Right lobe of liver (tissue), 6 donors: ENCODE data around the gene UBE2F. TPM values are rescaled to one million over a fixed set of nuclear protein-coding genes. Genes with fewer than 3 reads are reported as not detected.

Experiments used
- ATAC-seq, 4 donors: fragments of 200-7000 bp; cut with Tn5 transposase; one replicate each; pipeline ENCODE4 v1.9.1; 2020; ENCODE audit warnings: mild to moderate bottlenecking in 4 of 4, moderate library complexity in 4 of 4
- DNase-seq, 3 donors: peaks; one replicate each; pipeline ENCODE4 v3.0.0-alpha.2; 2020
- H3K27ac ChIP-seq, 3 donors: fragments of 200-600 bp; one replicate each; pipeline ENCODE4 v1.8.0; 2022
- H3K27me3 ChIP-seq, 2 donors: fragments of 200-600 bp; one replicate each; pipeline ENCODE4 v1.8.0; 2022
- H3K36me3 ChIP-seq, 4 donors: fragments of 200-600 bp; sonication (generic) in 1 of 4; one replicate each; pipeline versions ENCODE4 v1.5.1 to v1.8.0; 2017 to 2022; ENCODE audit warnings: control low read depth in 1 of 4
- H3K4me1 ChIP-seq, 4 donors: fragments of 200-600 bp; sonication (generic) in 1 of 4; one replicate each; pipeline versions ENCODE4 v1.5.1 to v1.8.0; 2017 to 2022; ENCODE audit warnings: control low read depth in 1 of 4
- H3K4me3 ChIP-seq, 3 donors: fragments of 200-600 bp; one replicate each; pipeline ENCODE4 v1.8.0; 2022
- H3K9me3 ChIP-seq, 4 donors: fragments of 200-600 bp; sonication (generic) in 1 of 4; one replicate each; pipeline versions ENCODE4 v1.5.1 to v1.8.0; 2017 to 2022; ENCODE audit warnings: control low read depth in 1 of 4
- CTCF ChIP-seq, 4 donors: fragments of 200-600 bp in 3 of 4; fragments of 450-650 bp in 1 of 4; IDR thresholded peaks; one replicate each; pipeline versions ENCODE4 v1.5.1 to v1.8.0; 2016 to 2022; ENCODE audit warnings: antibody characterized with exemption in 4 of 4, mild to moderate bottlenecking in 2 of 4
- POLR2A ChIP-seq: fragments of 450-650 bp; IDR thresholded peaks from one replicate; pipeline ENCODE4 v1.6.1; 2017; ENCODE audit warnings: antibody characterized with exemption, mild to moderate bottlenecking
- WGBS: methylation state at CpG from one replicate; pipeline ENCODE4 v1.1.6; 2018; ENCODE audit warnings: low coverage, low lambda C conversion rate; ENCODE audit not compliant: insufficient coverage; ENCODE audit errors: missing lambda C conversion rate; 5-methylcytosine and 5-hydroxymethylcytosine counted together
- intact Hi-C, 2 donors: fragments of 100-400 bp; cut with DNase I; formaldehyde crosslinking; loops; one replicate each; pipeline versions ENCODE4 v1.11.2 to v1.14.1; 2022
- total RNA-seq, 6 experiments: library from RNA; depleted of rRNA in 2 of 6; stranded (reverse); fragments of >200 nt in 2 of 6; fragmentation: NEBNext Ultra II Directional in 3 of 6; extraction: Animal tissue kit (Norgen Biotek cat#: 25700) in 3 of 6; gene quantifications; one replicate each; pipeline versions ENCODE4 v1.1.0 to v1.2.4, GENCODE V29; 2016 to 2023
- donor health status: DM: no; HTN: yes; CAD: no.
- donor health status: DM: no; HTN: no; CAD: no.
- donor health status: DM: no; HTN: no; CAD: no.
- donor health status: DM: no; HTN: yes; CAD: no.
- donor health status: DM: no; HTN: yes; CAD: no.

The UBE2F gene
- total RNA-seq, 6 experiments from 2014 or later = 23.3 to 44.9 (median 28.3) TPM

DNA sequence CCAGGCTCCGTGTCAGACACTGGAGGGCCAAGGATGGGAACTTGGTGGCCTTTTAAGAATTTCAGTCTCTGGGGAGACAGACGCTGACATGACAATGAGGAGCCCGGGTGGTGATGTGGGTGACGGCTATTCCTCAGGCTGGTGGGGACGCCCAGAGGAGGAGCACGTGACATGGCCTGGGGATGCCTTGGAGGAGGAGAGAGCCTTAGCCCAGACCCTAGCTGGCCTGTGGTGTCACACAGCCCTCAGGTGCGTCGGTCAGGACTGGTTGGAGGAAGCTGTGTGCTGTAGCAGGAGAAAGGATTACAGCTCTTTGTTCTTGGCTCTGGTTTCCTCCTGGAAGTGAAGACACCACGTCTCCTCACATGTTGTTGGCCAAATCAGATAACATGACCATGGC, 54.0 kb downstream of the UBE2F start:
- Histone ChIP-seq H3K27ac (no peak overlapping the region), H3K9me3 (no peaks in the 10 kb centered on the region), H3K4me1 (no peaks in the 10 kb centered on the region), H3K36me3 (no peaks in the 10 kb centered on the region), H3K4me3 (no peak overlapping the region), H3K27me3 (no peaks in the 10 kb centered on the region)
- no peak for DNase-seq
- WGBS = 91% methylated on average over 5 of the region's 9 CpGs
- intact Hi-C loops = no loop called here
- TF ChIP-seq POLR2A (no peak), CTCF (IDR thresholded peaks at IDR 0.05) (no peak)
- ATAC-seq = peak in 1 of 4 donors; percentile 35

DNA sequence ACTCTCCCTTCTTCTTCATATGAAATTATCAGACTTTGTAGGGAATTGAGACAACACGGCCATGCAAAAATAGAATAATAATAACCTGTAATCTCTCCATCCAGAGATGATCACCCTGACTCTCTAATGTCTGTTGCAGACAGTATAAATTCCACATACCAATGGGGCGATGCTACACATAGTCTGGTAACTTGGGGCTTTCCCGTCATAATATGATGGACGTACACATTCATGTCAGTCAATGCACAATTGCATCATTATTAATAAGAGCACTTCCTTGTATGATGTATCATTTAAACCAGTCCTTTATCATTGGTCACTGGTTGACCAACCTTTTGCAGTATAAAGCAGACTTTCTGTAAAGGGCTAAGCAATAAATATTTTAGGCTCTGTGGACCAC, 54.5 kb downstream of the UBE2F start:
- Histone ChIP-seq H3K27me3 (no peaks in the 10 kb centered on the region), H3K4me3 (no peak overlapping the region), H3K27ac (no peak overlapping the region), H3K36me3 (no peaks in the 10 kb centered on the region), H3K4me1 (no peaks in the 10 kb centered on the region), H3K9me3 (no peaks in the 10 kb centered on the region)
- intact Hi-C loops = no loop called here
- 93% methylated on average over 4 of the region's 4 CpGs for WGBS
- no peak for DNase-seq
- no peak for ATAC-seq
- TF ChIP-seq POLR2A = no peak
- no peak for TF ChIP-seq CTCF (IDR thresholded peaks at IDR 0.05)

- ATAC-seq = no peak
Observed at GRCh38 chr2:238022594-238023157, 55.9 kb downstream of the UBE2F start.

DNA sequence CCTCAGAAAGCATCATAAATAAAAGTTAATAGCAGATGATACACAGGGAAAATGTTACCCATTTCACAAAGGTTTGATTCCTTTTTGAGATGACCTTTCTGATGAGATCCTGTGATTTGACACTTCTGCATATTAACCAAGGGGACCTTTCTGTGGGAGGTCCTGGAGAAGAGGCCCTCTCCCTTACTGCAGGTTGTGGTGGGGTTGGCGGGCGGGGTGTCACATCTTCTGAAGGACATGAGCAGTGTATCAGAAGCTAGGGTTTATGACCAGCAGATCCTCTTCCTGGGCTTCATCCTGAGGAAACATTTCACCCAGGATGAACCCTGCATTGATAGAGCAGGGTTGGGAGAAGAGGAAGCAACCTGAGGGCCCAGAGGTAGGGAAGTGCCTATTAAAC, 56.8 kb downstream of the UBE2F start:
- Histone ChIP-seq H3K36me3 (peaks cover 0 to 8% (median 4%) of the 10 kb centered on the region in 4 donors), H3K4me1 (no peaks in the 10 kb centered on the region), H3K4me3 (no peak overlapping the region), H3K9me3 (no peaks in the 10 kb centered on the region), H3K27me3 (no peaks in the 10 kb centered on the region), H3K27ac (no peak overlapping the region)
- DNase-seq = no peak
- no peak for ATAC-seq
- intact Hi-C loops = no loop called here
- TF ChIP-seq POLR2A = no peak
- 100% methylated on average over 2 of the region's 2 CpGs for WGBS

More at GRCh38 chr2:238022594-238023157, 55.9 kb downstream of the UBE2F start:
- WGBS = 93% methylated on average over 4 of the region's 5 CpGs
- H3K9me3 ChIP-seq = no peaks in the 10 kb centered on the region
- TF ChIP-seq CTCF (IDR thresholded peaks at IDR 0.05) (no peak), POLR2A (no peak)
- H3K27ac ChIP-seq = no peak overlapping the region
- H3K4me3 ChIP-seq = no peak overlapping the region
- no peaks in the 10 kb centered on the region for H3K4me1 ChIP-seq
- no peaks in the 10 kb centered on the region for H3K27me3 ChIP-seq
- intact Hi-C loops = no loop called here
- DNase-seq = no peak
- peaks cover 0 to 8% (median 4%) of the 10 kb centered on the region in 4 donors for H3K36me3 ChIP-seq

- no peaks in the 10 kb centered on the region for H3K4me1 ChIP-seq
- peaks cover 0 to 11% (median 4%) of the 10 kb centered on the region in 4 donors for H3K36me3 ChIP-seq
- H3K27ac ChIP-seq = no peak overlapping the region
- no peak for ATAC-seq
- no peak overlapping the region for H3K4me3 ChIP-seq
- DNase-seq = no peak
- TF ChIP-seq POLR2A (no peak), CTCF (IDR thresholded peaks at IDR 0.05) (no peak)
- H3K27me3 ChIP-seq = no peaks in the 10 kb centered on the region
- 91% methylated on average over 5 of the region's 8 CpGs for WGBS
- no peaks in the 10 kb centered on the region for H3K9me3 ChIP-seq
- intact Hi-C loops = no loop called here
Observed at GRCh38 chr2:238024986-238025385, 58.2 kb downstream of the UBE2F start.
